WERI-Rb-1 (cell line): ENCODE results near the gene CDKAL1.
"Not testable (repeated sequence)": the region's sequence is repeated elsewhere in the genome, so short reads cannot be mapped to it uniquely, and the experiment has no call there.

Source experiments
- DNase-seq: peaks from one replicate; pipeline ENCODE4 v3.0.0-alpha.2; 2020
- H3K27ac ChIP-seq: fragments of 250-450 bp; sonication (Bioruptor Pico); 2 replicates; pipeline ENCODE4 v1.5.1; 2020; ENCODE audit warnings: mild to moderate bottlenecking, moderate library complexity
- H3K27me3 ChIP-seq: fragments of 250-450 bp; sonication (Bioruptor Pico); 2 replicates; pipeline ENCODE4 v1.5.1; 2021; ENCODE audit warnings: mild to moderate bottlenecking, low read depth, moderate library complexity; ENCODE audit not compliant: insufficient read depth, severe bottlenecking
- H3K36me3 ChIP-seq: fragments of 250-450 bp; sonication (Bioruptor Pico); 2 replicates; pipeline ENCODE4 v1.5.1; 2020; ENCODE audit warnings: mild to moderate bottlenecking, moderate library complexity
- H3K4me3 ChIP-seq: 2 replicates; pipeline ENCODE4 v1.5.1; 2011; ENCODE audit warnings: low read depth, mild to moderate bottlenecking, control low read depth, low read length
- H3K9me3 ChIP-seq: fragments of 250-450 bp; sonication (Bioruptor Pico); 2 replicates; pipeline ENCODE4 v1.5.1; 2021; ENCODE audit warnings: mild to moderate bottlenecking, moderate library complexity; ENCODE audit not compliant: severe bottlenecking
- TF ChIP-seq, protein P1 (sequence below): IDR thresholded peaks from 2 replicates; pipeline ENCODE4 v1.5.1; 2011; ENCODE audit warnings: low read depth, mild to moderate bottlenecking, control low read depth, inconsistent platforms, low read length

The CDKAL1 gene

DNA sequence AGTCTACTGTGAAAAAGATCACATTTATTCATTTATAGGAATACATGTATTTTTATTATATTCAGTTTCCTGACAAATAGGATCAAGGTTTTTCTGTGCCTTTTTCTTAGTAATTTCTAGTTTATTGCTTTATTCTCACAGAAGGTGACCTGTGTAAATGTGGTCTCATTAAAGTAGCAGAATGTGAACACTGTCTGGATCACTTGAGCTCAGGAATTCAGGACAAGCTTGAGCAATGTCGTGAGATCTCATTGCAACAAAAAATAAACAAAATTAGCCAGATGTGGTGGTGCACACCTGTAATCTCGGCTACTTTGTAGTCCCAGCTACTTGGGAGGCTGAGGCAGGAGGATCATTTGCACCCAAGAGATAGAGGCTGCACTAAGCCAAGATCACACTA is 516.7 kb downstream of the CDKAL1 start:
- Histone ChIP-seq H3K27me3 (no peaks in the 10 kb centered on the region), H3K36me3 (no peaks in the 10 kb centered on the region), H3K4me3 (no peak overlapping the region), H3K27ac (no peak overlapping the region), H3K9me3 (no peaks in the 10 kb centered on the region)
- TF ChIP-seq, protein P1, sequence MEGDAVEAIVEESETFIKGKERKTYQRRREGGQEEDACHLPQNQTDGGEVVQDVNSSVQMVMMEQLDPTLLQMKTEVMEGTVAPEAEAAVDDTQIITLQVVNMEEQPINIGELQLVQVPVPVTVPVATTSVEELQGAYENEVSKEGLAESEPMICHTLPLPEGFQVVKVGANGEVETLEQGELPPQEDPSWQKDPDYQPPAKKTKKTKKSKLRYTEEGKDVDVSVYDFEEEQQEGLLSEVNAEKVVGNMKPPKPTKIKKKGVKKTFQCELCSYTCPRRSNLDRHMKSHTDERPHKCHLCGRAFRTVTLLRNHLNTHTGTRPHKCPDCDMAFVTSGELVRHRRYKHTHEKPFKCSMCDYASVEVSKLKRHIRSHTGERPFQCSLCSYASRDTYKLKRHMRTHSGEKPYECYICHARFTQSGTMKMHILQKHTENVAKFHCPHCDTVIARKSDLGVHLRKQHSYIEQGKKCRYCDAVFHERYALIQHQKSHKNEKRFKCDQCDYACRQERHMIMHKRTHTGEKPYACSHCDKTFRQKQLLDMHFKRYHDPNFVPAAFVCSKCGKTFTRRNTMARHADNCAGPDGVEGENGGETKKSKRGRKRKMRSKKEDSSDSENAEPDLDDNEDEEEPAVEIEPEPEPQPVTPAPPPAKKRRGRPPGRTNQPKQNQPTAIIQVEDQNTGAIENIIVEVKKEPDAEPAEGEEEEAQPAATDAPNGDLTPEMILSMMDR = no peak
- no peak for DNase-seq

DNA sequence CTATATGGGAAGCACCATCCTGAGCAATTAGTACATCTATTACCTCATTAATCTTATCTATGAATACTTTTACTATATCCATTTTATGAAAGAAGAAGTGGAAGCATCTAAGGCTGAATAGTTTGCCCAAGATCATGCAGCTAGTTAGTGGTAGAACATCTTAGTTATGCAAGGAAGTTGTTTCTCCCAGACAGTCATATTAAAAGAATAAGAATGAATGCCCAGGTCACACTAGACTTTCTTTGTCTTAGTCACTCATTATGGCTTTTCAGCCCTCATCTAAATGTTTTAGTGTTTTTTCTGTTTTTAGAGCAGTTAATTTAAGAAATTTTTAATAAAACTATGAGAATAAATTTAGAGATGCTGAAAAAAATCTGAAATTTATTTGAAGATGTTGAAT is 517.5 kb downstream of the CDKAL1 start:
- H3K27ac ChIP-seq = no peak overlapping the region
- H3K36me3 ChIP-seq = no peaks in the 10 kb centered on the region
- H3K9me3 ChIP-seq = no peaks in the 10 kb centered on the region
- H3K27me3 ChIP-seq = no peaks in the 10 kb centered on the region
- TF ChIP-seq, protein P1 = no peak
- no peak overlapping the region for H3K4me3 ChIP-seq
- no peak for DNase-seq

DNA sequence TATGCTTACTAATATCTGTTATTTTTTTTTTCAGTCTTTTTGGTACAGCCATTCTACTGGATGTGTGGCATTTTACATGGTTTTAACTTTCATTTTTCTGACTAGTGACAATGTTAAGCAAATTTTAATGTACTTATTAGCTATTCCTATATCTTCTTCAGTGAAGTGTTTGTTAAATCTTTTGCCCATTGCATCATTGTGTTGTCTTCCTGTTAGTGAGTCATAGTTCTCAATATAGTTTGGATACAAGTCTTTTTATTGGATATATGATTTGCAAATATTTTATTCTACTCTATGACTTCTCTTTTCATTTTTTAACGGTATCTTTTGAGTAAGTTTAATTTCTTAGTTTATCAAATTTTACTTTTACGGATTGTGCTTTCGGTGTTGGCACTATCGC is 519.4 kb downstream of the CDKAL1 start:
- DNase-seq = no peak
- Histone ChIP-seq H3K27me3 (no peaks in the 10 kb centered on the region), H3K9me3 (no peaks in the 10 kb centered on the region), H3K4me3 (no peak overlapping the region), H3K36me3 (no peaks in the 10 kb centered on the region), H3K27ac (no peak overlapping the region)
- TF ChIP-seq, protein P1 = no peak

DNA sequence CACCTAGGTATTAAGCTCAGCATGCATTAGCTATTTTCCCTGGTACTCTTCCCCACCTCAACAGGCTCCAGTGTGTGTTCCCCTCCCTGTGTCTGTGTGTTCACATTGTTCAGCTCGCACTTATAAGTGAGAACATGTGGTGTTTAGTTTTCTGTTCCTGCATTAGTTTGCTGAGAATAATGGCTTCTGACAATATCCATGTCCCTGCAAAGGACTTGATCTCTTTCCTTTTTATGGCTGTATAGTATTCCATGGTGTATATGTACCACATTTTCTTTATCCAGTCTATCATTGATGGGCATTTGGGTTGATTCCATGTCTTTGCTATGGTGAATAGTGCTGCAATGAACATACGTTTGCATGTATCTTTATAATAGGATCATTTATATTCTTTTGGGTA is 521.2 kb downstream of the CDKAL1 start:
- not testable (repeated sequence) for H3K27ac ChIP-seq, H3K27me3 ChIP-seq, H3K4me3 ChIP-seq, DNase-seq, H3K36me3 ChIP-seq, H3K9me3 ChIP-seq

DNA sequence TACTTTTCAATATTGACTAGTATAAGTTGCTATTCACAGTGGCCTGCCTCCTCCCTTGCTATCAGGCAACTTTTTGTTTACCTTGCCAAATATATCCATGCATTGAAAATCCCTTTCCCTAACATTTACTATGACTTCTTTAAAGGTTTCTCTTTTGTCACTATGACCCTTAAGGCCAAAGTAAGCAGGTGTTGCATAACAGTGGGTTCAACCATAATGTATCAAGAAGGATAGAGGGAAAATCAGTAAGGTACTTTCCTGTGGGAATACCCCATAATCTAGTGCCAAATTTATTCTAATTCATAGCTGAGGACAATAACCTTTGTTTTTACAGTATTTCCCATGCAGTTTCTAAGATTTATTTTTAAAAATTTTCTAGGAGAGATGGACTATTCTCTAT is 527.6 kb downstream of the CDKAL1 start:
- no peaks in the 10 kb centered on the region for H3K27me3 ChIP-seq
- TF ChIP-seq, protein P1 = no peak
- H3K9me3 ChIP-seq = peaks cover 2% of the 10 kb centered on the region
- H3K4me3 ChIP-seq = no peak overlapping the region
- H3K36me3 ChIP-seq = peaks cover 4% of the 10 kb centered on the region
- H3K27ac ChIP-seq = no peak overlapping the region
- DNase-seq = no peak

DNA sequence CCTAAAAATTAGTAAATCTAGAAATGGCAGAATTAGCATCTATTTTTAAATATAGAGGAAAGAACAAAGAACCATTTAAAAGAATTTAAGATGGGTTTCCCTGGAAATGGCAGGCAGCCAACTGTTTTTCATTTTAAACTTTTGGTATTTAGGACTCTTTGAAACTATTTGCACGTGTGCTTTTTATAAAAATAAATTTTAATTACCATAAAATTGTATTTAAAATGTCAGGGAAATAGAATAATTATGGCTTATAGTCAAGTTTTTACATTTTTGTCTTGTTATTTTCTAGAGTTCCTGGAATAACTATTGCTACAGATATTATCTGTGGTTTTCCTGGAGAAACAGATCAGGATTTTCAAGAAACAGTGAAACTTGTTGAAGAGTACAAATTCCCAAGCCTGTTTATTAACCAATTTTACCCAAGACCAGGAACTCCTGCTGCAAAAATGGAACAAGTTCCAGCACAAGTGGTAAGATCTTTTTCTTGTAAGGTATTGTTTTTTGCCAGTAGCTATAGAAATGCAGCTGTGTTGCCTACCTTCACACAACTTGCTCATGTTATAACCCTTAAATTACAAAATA is 530.6 kb downstream of the CDKAL1 start:
- H3K36me3 ChIP-seq = peaks cover 8% of the 10 kb centered on the region
- no peak overlapping the region for H3K27ac ChIP-seq
- TF ChIP-seq, protein P1 = no peak
- no peaks in the 10 kb centered on the region for H3K27me3 ChIP-seq
- H3K9me3 ChIP-seq = peaks cover 2% of the 10 kb centered on the region
- DNase-seq = no peak
- H3K4me3 ChIP-seq = no peak overlapping the region
